Upper lobe of right lung (tissue), 1 donor: ENCODE results near the gene FYN. TPM values are rescaled to one million over a fixed set of nuclear protein-coding genes. Genes with fewer than 3 reads are reported as not detected.

ENCODE experiments used
- ATAC-seq: fragments of 200-7000 bp; cut with Tn5 transposase; one replicate; pipeline ENCODE4 v1.9.1; 2020; ENCODE audit warnings: mild to moderate bottlenecking, moderate library complexity
- DNase-seq: peaks from one replicate; pipeline ENCODE4 v3.0.0-alpha.2; 2020
- H3K27ac ChIP-seq: fragments of 200-600 bp; one replicate; pipeline ENCODE4 v1.8.0; 2022
- H3K27me3 ChIP-seq: fragments of 200-600 bp; one replicate; pipeline ENCODE4 v1.8.0; 2022; ENCODE audit warnings: mild to moderate bottlenecking
- H3K36me3 ChIP-seq: fragments of 200-600 bp; one replicate; pipeline ENCODE4 v1.8.0; 2022
- H3K4me1 ChIP-seq: fragments of 200-600 bp; one replicate; pipeline ENCODE4 v1.8.0; 2022
- H3K4me3 ChIP-seq: fragments of 200-600 bp; one replicate; pipeline ENCODE4 v1.8.0; 2022; ENCODE audit warnings: mild to moderate bottlenecking
- H3K9me3 ChIP-seq: fragments of 200-600 bp; one replicate; pipeline ENCODE4 v1.8.0; 2022
- intact Hi-C: fragments of 100-400 bp; cut with DNase I; formaldehyde crosslinking; loops from one replicate; pipeline ENCODE4 v1.11.0; 2022
- total RNA-seq: library from RNA; stranded (reverse); fragmentation: NEBNext Ultra II Directional; extraction: Animal tissue kit (Norgen Biotek cat#: 25700); gene quantifications from one replicate; pipeline ENCODE4 v1.2.1, GENCODE V29; 2021
- TF ChIP-seq, protein P1 (sequence below): fragments of 200-600 bp; IDR thresholded peaks from one replicate; pipeline ENCODE4 v1.8.0; 2022; ENCODE audit warnings: antibody characterized with exemption
- donor health status: DM: no; HTN: yes; CAD: no; lungs with severe emphysema.

Gene FYN
- total RNA-seq, 1 donor from 2014 or later, result 115 TPM

DNA sequence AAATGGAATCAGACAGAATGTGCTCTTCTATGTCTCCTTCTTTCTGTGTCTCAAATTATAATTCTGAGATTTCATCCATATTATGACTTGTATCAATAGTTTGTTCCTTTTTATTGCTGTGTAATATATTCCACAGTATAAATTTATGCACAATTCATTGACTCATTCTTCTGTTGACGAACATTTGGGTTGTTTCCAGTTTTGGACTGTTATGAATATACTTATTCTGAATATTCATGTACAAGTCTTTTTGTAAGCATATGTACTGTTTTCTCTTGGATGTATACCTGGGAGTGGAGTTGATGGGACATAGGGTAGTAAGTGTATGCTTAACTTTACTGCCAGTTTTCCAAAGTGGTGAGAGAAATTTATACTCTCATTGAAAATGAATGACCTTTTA lies 239.4 kb downstream of the FYN start:
- intact Hi-C loops, result no loop called here
- no peak overlapping the region for H3K27ac ChIP-seq
- no peak overlapping the region for H3K4me3 ChIP-seq
- TF ChIP-seq, protein P1, sequence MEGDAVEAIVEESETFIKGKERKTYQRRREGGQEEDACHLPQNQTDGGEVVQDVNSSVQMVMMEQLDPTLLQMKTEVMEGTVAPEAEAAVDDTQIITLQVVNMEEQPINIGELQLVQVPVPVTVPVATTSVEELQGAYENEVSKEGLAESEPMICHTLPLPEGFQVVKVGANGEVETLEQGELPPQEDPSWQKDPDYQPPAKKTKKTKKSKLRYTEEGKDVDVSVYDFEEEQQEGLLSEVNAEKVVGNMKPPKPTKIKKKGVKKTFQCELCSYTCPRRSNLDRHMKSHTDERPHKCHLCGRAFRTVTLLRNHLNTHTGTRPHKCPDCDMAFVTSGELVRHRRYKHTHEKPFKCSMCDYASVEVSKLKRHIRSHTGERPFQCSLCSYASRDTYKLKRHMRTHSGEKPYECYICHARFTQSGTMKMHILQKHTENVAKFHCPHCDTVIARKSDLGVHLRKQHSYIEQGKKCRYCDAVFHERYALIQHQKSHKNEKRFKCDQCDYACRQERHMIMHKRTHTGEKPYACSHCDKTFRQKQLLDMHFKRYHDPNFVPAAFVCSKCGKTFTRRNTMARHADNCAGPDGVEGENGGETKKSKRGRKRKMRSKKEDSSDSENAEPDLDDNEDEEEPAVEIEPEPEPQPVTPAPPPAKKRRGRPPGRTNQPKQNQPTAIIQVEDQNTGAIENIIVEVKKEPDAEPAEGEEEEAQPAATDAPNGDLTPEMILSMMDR, result no peak
- no peaks in the 10 kb centered on the region for H3K36me3 ChIP-seq
- DNase-seq (no peak), ATAC-seq (no peak)
- H3K27me3 ChIP-seq, result no peaks in the 10 kb centered on the region
- no peaks in the 10 kb centered on the region for H3K4me1 ChIP-seq
- H3K9me3 ChIP-seq, result no peaks in the 10 kb centered on the region

DNA sequence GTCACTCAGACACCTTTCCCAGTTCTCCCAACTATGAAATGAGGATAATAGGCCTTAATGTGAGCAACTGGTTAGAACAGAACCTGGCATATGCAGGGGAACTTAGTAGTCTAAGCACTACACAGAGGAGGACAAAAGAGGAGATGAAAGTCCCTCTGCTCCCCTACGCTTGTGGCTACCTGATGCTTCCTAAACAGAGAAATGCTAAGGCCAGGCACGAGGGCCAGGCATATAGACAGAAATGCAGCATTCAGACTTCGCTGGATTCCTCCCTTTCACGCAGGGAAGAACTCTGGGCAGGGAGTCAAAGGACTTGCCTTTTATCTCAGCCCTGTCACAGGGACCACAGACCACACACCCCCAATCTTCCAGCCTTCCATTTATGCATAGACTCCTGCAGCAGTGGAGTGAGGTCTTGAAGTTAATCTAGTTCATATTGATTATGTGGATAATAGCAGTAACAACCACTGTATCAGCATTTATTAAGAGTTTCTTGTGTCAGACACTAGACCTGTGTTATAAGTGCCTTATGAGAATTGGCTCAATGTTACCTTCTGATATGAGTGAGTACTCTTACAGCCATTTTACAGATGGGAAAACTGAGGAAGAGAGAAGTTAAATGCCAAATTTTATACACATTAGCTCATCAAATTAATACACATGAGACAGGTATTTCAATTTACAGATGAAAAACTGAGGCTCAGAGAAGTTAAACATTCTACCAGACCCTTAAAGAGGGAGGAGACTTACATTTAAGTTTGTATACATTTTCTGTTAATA lies 240.6 kb downstream of the FYN start:
- no peaks in the 10 kb centered on the region for H3K4me1 ChIP-seq
- intact Hi-C loops, result no loop called here
- ATAC-seq (no peak), DNase-seq (no peak)
- TF ChIP-seq, protein P1, result no peak
- H3K27me3 ChIP-seq, result no peaks in the 10 kb centered on the region
- no peak overlapping the region for H3K4me3 ChIP-seq
- H3K27ac ChIP-seq, result no peak overlapping the region
- H3K9me3 ChIP-seq, result no peaks in the 10 kb centered on the region
- no peaks in the 10 kb centered on the region for H3K36me3 ChIP-seq

DNA sequence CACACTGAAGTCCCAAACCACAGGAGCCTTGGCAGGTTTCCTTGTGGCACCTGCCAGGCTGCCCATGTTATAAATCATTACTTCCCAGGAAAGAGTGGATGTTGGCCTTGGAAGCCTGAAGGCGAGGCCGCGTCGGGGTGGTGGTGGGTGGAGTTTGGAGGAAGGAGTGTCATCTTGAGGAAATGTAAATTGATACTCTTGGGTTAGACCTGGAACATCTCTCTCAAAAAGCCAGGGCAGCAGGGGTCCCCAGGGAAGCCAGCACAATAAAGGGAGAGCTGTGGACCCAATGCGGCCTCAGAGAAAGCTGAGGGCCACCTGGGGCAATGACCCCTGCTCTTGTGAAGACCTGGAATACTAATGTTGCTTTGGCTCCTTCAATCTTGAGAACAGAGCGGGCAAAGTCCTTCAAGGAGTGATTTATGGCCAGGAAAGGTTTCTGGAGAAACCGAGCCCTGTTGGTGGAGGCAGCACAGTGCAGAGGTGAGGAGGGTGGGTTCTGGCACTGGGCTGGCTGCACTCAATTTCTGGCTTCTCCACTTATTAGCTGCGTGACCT lies 241.3 kb downstream of the FYN start:
- no peak overlapping the region for H3K27ac ChIP-seq
- no peak for DNase-seq
- H3K9me3 ChIP-seq, result no peaks in the 10 kb centered on the region
- TF ChIP-seq, protein P1, result no peak
- H3K36me3 ChIP-seq, result no peaks in the 10 kb centered on the region
- ATAC-seq, result no peak
- no peak overlapping the region for H3K4me3 ChIP-seq
- intact Hi-C loops, result no loop called here
- no peaks in the 10 kb centered on the region for H3K4me1 ChIP-seq
- H3K27me3 ChIP-seq, result no peaks in the 10 kb centered on the region

DNA sequence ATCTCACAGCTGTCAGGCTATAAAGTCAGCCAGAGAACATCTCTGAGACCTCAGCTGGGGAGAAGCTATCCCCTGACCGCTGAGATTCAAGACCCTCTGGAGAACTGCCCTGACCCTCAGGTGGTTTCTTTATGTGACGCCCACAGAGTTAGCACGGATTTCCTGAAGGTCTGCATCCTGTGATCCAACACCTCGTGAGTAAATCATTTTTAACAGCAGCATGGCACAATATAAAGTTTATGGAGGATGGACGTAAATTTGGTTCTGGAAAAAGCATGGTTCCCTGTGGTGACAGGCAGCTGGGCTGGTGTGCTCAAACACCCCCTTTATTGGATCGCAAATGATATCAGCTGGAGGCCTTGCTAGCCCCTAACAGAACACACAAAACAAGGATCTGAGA lies 242.2 kb downstream of the FYN start:
- DNase-seq, result no peak
- Histone ChIP-seq H3K4me1 (no peaks in the 10 kb centered on the region), H3K36me3 (no peaks in the 10 kb centered on the region), H3K27ac (no peak overlapping the region), H3K27me3 (no peaks in the 10 kb centered on the region), H3K9me3 (no peaks in the 10 kb centered on the region), H3K4me3 (no peak overlapping the region)
- TF ChIP-seq, protein P1, result no peak
- intact Hi-C loops, result no loop called here
- ATAC-seq, result no peak

DNA sequence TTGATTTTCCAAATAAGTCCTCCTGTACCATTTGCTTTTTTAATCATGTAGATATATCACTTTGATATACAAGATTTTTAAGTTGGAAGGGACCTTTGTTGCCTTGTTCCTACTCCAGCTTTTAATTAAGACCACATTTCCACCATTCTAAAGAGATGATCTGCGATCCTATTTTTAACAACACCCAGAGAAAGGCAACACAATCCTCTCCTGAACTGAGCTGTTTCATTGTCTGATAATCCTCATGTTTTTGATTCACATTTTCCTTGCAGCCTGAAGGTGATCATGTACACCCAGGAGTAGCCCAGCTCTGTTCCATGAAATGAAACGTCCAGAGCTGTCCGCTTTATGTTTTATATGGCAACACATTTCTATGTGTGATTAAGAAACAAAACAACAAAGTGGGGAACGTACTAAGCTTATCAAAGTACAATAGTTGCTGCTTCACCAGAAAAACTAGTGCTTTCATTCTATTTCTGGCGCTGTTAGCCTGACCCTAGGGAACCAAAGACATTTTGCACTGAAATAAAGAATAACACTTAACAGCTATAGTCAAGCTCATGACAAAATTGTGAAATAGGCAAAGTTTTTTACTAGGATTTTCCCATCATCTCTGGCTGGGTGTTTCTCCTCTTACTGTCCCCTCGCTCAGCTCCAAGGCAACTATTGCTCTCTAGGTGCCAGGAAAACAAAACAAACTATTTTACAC lies 245.0 kb downstream of the FYN start:
- intact Hi-C loops, result no loop called here
- no peak overlapping the region for H3K27ac ChIP-seq
- no peaks in the 10 kb centered on the region for H3K36me3 ChIP-seq
- no peak for ATAC-seq
- TF ChIP-seq, protein P1, result no peak
- H3K4me1 ChIP-seq, result peaks cover 12% of the 10 kb centered on the region
- no peaks in the 10 kb centered on the region for H3K27me3 ChIP-seq
- H3K9me3 ChIP-seq, result no peaks in the 10 kb centered on the region
- DNase-seq, result no peak
- H3K4me3 ChIP-seq, result no peak overlapping the region
